ENCODE data around the gene SLC12A8. TPM values are rescaled to one million over a fixed set of nuclear protein-coding genes. Genes with fewer than 3 reads are reported as not detected.

Gene SLC12A8
- total RNA-seq, 6 experiments from 2014 or later, result 8.5 to 23.4 (median 20.3) TPM

DNA sequence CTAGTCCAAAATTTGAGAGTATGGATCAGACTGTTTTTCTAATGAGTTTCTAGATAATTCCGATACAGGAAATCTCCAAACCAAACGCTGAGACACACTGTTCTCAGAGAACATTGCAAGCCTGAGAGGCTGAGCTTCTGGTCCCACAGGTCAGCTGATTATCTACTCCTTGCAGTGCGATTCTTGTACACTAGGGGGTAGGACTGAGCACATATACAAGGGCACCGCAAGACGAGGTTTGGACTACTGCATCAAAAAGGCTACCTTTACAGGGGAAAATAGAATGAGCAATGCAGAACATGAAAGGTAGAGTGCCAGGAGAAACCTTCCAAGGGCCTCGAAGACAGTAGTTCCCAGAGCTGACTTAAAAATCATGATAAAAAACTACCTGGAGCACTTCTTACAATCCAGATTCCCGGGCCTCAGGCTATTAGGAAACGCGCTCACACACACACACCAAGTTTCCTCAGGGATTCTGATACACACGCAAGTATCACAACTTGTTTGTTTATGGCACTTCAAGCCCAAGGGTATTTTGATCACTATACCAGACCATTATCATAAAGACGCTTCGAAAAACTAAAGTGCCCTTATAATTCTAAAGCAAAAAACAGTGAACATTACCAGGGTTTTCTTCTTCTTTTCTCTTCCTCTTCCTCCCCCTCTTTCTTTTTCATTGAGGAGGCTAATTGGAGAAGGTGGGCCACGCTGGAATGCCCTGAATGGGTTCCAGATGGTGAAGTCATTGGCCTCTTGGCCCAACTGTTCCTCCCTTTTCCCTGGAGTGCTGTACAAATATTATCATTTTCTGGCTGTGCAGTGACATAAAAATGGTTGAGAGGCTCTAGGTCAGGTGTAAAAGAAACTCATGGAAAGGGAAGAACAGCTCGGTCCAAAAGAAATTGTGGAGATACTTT lies 61.8 kb downstream of the SLC12A8 start:
- intact Hi-C loops (cut with DNase I), result no loop called here
- H3K4me3 ChIP-seq, result no peak overlapping the region
- peaks cover 0 to 11% (median 5%) of the 10 kb centered on the region in 4 donors for H3K4me1 ChIP-seq
- no peaks in the 10 kb centered on the region for H3K36me3 ChIP-seq
- H3K27me3 ChIP-seq, result no peaks in the 10 kb centered on the region
- TF ChIP-seq POLR2A (IDR thresholded peaks at IDR 0.05), result no peak
- TF ChIP-seq, protein P1, sequence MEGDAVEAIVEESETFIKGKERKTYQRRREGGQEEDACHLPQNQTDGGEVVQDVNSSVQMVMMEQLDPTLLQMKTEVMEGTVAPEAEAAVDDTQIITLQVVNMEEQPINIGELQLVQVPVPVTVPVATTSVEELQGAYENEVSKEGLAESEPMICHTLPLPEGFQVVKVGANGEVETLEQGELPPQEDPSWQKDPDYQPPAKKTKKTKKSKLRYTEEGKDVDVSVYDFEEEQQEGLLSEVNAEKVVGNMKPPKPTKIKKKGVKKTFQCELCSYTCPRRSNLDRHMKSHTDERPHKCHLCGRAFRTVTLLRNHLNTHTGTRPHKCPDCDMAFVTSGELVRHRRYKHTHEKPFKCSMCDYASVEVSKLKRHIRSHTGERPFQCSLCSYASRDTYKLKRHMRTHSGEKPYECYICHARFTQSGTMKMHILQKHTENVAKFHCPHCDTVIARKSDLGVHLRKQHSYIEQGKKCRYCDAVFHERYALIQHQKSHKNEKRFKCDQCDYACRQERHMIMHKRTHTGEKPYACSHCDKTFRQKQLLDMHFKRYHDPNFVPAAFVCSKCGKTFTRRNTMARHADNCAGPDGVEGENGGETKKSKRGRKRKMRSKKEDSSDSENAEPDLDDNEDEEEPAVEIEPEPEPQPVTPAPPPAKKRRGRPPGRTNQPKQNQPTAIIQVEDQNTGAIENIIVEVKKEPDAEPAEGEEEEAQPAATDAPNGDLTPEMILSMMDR (IDR thresholded peaks at IDR 0.05), result peak; percentile 43 to 58 (median 54)
- no peak overlapping the region for H3K27ac ChIP-seq
- DNase-seq, result no peak
- WGBS (ENCODE audit: insufficient coverage, low coverage, low lambda C conversion rate, missing lambda C conversion rate), result 78% methylated on average over 12 of the region's 14 CpGs
- H3K9me3 ChIP-seq, result no peaks in the 10 kb centered on the region
- ATAC-seq, result peak; percentile 50 to 86 (median 54)

GRCh38 chr3:125149462-125149861 lies 63.1 kb downstream of the SLC12A8 start:
- no peak for TF ChIP-seq POLR2A (IDR thresholded peaks at IDR 0.05)
- TF ChIP-seq, protein P1 (IDR thresholded peaks at IDR 0.05), result no peak
- H3K4me1 ChIP-seq, result peaks cover 0 to 11% (median 5%) of the 10 kb centered on the region in 4 donors
- intact Hi-C loops (cut with DNase I), result no loop called here
- H3K36me3 ChIP-seq, result no peaks in the 10 kb centered on the region
- no peak overlapping the region for H3K27ac ChIP-seq
- H3K4me3 ChIP-seq, result no peak overlapping the region
- DNase-seq (no peak), ATAC-seq (no peak)
- H3K27me3 ChIP-seq, result no peaks in the 10 kb centered on the region
- no peaks in the 10 kb centered on the region for H3K9me3 ChIP-seq

DNA sequence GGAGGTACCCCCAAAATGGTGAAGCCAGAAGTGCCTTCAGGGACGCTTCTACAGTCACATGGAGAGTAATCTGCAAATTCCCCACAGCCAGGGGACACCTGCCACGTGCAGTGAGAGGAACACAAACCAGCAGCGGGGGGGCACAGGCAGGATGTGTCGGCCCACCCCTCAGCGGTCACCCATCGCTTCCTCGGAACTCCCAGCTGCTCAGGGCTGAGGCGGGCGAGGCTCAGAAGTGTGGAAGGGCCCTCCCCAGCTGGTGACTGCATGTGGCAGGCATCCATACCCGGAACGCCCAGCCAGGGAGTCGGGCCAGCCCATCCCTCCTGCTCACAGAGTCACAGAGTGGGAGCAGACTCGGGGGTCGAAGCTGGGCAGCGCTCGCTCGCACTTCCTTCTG lies 63.7 kb downstream of the SLC12A8 start:
- peak in 2 of 4 donors; percentile 3 to 15 for ATAC-seq
- H3K27me3 ChIP-seq, result no peaks in the 10 kb centered on the region
- intact Hi-C loops (cut with DNase I), result no loop called here
- H3K36me3 ChIP-seq, result no peaks in the 10 kb centered on the region
- 55% methylated on average over 5 of the region's 17 CpGs for WGBS (ENCODE audit: insufficient coverage, low coverage, low lambda C conversion rate, missing lambda C conversion rate)
- no peak overlapping the region for H3K4me3 ChIP-seq
- TF ChIP-seq, protein P1 (IDR thresholded peaks at IDR 0.05), result no peak
- no peak for TF ChIP-seq POLR2A (IDR thresholded peaks at IDR 0.05)
- peaks cover 0 to 13% (median 5%) of the 10 kb centered on the region in 4 donors for H3K4me1 ChIP-seq
- no peaks in the 10 kb centered on the region for H3K9me3 ChIP-seq
- no peak for DNase-seq
- H3K27ac ChIP-seq, result no peak overlapping the region

DNA sequence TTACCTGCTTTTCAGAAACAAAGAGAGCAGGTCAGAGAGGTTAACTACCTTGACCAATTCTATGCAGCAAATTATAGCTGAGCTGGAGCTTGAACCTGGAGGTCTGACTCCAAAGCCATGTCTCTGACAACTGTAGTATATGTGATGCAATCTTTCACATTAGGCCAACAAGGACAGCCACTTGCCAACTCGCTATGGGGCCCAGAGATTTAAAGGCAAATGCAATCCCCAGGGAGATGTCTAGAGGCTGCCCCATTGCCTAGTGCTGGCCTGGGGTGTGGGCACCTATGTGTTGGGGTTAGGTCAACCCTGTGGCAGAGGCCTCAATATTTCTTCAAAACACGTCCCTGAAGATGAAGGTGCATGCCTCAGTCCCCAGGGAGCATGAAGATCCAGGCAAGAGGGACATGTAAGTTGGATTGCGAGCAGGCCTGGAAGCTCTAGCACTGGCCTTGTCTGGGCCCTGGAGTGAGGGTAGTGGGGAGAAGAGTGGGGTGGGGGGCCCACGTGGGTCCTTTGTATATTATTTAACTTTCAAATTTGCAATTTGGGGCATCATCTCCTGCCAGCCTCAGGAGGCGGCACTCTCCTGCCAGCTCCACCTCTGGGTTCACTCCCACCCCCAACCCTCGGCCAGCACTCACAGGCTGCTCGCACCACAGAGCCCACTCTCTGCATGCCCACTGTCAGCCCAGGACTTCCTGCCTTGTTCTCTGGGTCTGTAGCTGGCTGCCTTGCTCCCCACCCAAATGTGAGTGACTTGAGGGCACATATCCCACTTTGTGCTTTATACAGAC lies 64.3 kb downstream of the SLC12A8 start:
- Histone ChIP-seq H3K27me3 (no peaks in the 10 kb centered on the region), H3K27ac (peak overlapping the region in 2 of 3 donors; percentile 3 to 21), H3K4me3 (no peak overlapping the region), H3K4me1 (peaks cover 0 to 19% (median 5%) of the 10 kb centered on the region in 4 donors), H3K36me3 (no peaks in the 10 kb centered on the region), H3K9me3 (no peaks in the 10 kb centered on the region)
- intact Hi-C loops (cut with DNase I), result no loop called here
- 43% methylated on average over 3 of the region's 7 CpGs for WGBS (ENCODE audit: insufficient coverage, low coverage, low lambda C conversion rate, missing lambda C conversion rate)
- DNase-seq, result peak in 1 of 3 donors; percentile 66
- no peak for TF ChIP-seq POLR2A (IDR thresholded peaks at IDR 0.05)
- TF ChIP-seq, protein P1 (IDR thresholded peaks at IDR 0.05), result no peak
- peak; percentile 31 to 51 (median 40) for ATAC-seq

All from right lobe of liver (tissue), 6 donors.